Inflammatory macrophage treated with lipopolysaccharide for 1 hour (primary cell): ENCODE measurements around the gene CST11.

ENCODE experiments used
- DNase-seq, 2 donors: peaks; one replicate each; pipeline ENCODE4 v3.0.0-alpha.2; 2020 to 2022

CST11 gene

DNA sequence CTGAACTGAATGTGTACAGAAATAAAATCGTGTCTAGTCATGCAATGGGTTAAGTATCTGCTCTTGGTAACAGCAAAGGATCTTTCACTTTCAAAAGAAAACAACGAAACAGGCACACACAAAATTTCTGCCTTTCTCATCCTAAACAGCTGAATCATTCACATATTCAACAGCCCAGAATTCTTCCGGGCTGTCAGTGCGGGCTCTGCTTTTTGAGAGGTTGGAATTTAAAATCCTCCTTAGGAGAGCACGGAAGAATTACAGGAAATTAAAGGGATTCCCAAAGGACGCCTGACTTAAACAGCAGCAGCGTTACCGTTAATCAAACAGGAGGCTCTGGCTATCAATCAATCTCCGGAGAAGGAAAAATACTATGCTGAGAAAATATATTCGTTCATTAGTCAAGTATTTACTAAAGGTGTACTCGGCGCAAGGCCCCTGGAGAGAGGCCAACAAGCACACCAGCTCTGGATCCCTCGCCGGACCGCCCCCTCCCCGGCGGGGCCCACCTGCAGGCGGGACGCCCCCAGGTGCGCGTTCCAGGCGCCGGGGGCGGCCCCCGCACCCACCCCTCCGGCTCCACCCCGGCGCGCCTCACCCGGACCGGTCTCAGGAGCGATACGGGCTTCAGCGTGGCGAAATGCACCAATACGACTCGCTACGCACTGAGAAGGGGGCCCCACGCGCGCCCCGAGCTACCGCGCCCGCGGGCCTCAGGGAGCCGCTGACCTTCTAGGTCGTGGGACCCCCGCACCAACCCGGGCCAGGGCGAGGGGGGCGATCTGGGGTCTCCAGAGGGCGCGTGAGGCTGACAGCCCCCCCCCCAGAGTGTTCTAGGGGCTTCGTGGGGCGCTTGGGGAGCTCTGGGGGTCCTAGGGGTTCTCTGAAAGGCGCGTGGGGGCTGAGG lies 32.4 kb downstream of the CST11 start:
- peak; percentile 28 to 37 for DNase-seq

DNA sequence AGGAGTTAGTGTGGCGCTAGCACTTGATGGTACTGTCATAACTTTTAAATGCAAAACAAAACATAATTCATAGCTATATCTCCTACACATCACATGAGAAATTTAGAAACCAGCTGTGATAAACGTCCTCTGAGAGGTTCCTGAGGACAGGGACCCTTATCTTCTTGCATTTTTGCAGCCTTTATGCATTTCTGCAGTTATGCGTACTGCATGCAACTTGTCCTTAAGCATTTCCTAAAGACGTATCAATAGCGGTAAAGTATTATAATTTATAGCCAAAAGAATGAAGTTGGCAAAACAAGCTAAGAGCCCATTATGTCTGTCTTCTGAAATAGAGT lies 33.0 kb downstream of the CST11 start:
- no peak for DNase-seq

GRCh38 chr20:23417861-23418260 lies 34.8 kb downstream of the CST11 start:
- no peak for DNase-seq

DNA sequence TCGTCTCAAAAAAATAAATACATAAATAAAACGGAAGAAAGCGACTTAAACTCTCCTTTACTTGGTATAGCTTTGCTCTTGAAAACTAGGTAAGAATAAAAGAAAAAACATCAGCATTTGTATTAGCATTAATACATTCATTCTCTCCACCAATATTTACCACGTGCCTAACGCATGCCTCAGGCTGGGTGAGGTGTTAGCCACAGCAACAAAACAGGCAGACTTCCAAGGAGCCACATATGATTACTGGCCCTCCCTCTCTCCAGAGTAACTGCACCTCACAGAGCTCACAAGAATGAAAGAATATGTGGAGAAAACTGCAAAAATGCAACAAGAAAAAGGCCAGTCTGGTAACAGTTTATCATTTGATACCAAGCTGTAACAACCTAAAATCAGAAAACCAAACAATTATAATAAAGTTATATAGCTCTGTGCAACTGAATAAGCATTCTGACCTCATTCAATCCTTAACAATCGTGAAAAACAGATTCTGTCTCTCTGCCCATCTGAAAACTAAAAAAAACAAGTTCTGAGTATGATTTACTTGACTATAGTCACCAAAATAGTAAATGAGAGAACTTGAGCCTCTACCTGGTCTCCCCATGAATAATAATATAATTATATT lies 36.6 kb downstream of the CST11 start:
- no peak for DNase-seq

DNA sequence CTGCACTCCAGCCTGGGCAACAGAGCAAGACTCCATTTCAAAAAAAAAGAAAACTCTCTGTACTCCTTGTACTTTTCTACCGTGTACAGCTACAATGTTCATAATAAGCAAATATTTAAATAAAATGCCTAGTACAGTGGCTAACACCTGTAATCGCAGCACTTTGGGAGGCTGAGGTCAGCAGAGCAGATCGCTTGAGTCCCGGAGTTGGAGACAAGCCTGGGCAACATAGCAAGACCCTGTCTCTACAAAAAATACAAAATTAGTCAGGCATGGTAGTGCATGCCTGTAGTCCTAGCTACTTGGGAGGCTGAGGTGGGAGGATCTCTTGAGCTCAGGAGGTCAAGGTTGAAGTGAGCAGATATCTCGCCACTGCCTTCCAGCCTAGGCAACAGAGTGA lies 37.1 kb downstream of the CST11 start:
- no peak for DNase-seq

GRCh38 chr20:23414526-23415188 lies 38.0 kb downstream of the CST11 start:
- no peak for DNase-seq

- DNase-seq, result no peak
These were observed 38.7 kb downstream of the CST11 start for GRCh38 chr20:23413862-23414422.

DNA sequence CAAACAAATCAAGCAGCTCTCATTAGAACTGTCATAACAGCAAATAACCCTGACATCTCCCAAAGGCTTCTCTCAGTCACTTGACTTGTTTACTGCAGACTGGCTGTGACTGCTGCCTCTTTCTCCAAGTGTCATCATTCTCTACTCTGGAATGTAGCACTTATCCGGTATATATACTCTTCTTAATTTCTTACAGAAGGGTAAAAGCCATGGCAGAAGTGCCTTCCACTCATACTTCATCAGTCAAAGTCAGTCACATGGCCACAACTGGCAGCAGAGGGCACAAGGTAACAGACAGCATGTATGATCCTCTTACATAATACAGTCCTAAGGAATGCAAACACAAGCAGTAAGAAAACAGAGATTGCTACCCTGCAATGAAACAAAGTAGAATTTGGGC lies 40.6 kb downstream of the CST11 start:
- DNase-seq, result peak in 1 of 2 donors; percentile 14

DNA sequence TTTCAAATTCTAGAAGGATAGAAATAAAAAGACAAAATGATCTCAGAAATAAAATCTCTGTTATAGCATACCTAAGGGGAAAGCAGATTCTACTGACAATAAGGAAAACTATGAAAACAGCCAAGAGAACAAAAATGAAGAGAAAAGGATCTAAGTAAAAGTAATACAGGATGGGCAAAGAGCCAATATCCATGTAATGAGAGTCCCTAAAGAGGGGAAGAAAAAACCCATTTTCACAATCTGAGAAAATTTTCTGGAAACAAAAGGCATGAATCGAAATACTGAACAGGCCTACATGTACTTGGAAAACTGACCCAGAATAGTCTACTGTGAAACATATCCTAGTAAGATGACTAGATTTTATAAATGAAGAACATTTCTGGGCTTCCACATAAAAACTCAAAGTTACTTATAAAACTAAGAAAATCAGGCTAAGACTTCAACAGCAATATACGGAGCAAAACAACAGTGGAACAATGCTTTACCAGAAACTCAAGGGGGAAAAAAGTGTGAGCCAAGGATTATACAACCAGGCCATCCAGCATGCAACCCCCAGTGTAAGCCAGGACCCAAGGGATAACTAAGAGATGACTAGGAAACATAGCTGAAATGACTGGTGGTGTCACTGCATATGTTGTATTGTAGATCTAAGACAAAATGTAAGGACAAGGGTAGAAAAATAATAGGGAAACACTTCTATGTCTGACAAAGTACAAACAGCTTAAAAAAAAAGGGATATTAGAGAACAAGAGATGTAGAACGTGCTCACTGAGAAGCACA lies 41.6 kb downstream of the CST11 start:
- peak in 1 of 2 donors; percentile 4 for DNase-seq

DNA sequence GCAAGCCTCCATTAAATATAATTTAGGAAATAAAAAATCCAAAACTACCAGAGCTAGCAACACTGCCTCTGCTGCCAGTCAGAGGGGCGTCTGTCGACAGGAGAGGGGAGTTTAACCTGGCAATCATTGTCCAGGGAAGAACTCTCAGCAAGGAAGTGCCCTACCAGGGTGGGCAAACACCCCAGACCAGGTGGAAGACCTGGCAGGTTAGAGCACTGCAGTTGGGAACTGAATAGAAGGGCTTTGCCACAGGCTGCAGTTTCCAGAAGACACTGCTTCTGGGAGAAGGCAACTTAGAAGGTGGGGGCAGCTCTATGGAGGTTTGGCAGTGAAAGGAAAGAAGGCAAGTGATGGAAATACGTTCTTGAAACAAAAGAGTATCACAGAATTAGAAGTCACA lies 42.9 kb downstream of the CST11 start:
- DNase-seq, result no peak

DNA sequence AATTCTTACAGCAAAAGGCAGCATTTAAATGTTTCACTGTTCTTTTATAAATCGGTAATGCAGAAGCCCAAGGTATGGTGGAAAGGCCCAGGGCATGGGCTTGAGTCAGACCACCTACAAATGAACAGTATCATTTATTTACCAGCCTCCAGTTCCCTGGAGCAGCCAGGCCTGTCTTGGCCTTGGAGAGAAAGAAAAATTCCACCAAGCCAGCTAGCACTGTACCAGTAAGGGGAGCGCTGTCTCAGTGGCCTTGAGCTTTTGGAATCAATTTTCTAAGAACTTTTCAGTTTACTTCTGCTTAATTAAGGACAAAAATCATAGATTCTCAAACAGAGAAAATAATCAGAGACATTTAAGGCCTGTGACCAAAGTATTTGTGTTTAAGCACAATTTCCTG lies 43.7 kb downstream of the CST11 start:
- no peak for DNase-seq

- peak; percentile 45 to 82 for DNase-seq
These were observed 44.8 kb downstream of the CST11 start for GRCh38 chr20:23407781-23408464.

DNA sequence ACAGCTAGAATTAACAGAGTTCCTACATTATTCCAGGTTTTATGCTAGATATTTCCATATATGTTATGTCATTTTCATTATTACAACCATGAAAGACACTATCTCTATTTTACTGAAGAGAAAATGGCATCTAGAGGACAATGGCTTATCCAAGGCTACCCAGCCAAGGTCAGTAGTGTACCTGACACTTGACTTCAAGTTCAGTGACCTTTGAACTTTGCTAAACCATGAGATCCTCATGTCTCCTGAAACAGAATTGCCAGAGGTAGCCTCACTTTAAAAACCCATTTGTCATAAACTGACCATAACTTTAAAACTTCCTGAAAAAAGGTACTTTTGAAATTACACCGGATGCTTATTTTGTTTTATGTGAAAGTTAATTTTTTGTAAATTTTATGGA lies 45.8 kb downstream of the CST11 start:
- no peak for DNase-seq

DNA sequence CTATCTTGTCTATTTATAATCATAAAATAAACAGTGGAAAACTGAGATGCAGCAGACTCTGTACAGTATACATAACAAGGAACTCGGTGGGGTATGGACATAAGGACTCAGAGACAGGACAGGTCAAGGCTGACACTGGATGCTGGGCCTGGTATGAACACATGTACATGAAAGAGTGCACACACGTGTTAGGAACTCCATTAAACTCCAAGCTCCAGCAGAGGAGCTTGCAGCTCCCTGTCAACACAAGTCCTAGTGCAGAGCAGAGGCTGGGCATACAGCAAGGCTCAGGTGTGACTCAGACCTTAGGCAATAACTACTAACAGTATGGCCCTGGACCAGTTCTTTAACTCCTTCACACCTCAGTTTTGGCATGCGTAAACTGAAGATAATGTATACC lies 48.5 kb downstream of the CST11 start:
- no peak for DNase-seq

DNA sequence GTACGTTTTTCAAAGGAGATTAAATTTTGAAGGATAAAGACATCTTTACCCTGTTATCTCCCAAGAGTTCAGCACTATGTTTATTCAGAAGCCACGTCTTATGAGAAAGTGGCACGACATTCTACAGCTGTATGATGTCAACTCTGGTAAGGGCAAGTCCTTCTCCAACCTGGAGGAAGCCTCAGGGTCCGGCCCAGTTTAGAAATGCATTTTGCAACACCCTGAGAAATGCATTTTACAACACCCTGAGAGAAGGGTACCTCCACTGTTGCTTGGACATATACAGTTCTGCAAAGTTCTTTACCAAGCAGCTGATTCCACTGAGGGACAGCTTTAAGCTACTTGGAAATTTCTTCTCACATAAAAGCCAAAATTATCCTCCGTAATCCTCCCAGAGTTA lies 48.9 kb downstream of the CST11 start:
- no peak for DNase-seq

DNA sequence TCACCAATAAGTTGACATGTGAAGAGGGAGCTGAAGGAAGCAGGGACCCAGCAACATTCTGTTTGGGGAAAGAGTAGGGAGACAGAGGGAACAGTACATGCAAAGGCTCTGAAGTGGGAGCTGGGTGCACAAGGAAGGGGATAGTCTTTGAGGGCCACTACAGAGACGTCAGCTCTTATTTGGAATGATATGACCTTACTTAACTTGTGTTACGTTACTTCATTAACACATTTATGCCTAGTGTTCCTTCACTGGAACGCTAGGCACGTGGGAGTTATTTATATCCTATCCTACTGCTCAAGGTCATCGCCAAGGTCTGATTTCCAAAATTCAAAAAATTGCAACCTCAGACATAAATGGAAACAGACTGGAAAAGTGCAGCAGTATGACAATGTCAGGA lies 51.6 kb downstream of the CST11 start:
- no peak for DNase-seq
